ENCODE results near the gene NKX2-1.

The NKX2-1 gene

DNA sequence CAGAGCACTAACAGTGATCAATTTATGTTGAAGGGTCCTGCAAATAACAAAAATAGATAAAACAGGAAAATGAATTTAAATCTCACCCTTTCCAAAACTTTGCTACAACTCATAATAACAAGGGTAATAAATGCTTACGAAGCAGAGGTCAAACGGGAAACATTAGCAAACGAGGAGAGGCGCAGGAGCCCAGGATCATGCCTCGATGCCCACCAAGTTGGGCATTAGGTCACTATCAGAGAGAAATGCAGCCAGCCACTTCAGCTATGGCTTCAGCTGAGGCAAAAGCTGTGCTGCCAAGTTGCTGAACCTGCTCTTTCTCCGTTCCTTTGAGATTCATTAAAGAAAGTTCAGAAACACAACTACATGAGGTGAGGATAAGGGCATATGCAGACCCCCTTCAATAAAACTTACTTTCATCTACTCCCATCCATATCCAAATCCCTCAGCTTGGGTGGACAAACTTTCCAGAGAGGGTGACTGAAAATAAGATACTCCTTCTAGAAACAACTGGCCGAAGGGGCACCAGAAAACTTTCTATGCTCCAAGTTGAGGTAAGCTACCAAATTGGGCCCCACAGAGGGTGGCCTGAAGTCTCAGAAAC is 7.9 kb downstream of the NKX2-1 start:
- no peak overlapping the region for H2BK12ac ChIP-seq (ENCODE audit: low read length in 2 of 2)
- no peak overlapping the region for H3K27ac ChIP-seq (ENCODE audit: low read length, poor library complexity, severe bottlenecking)
- H2BK5ac ChIP-seq (ENCODE audit: low read depth, low read length, poor library complexity, severe bottlenecking) = no peak overlapping the region
- no peak overlapping the region for H2AFZ ChIP-seq (ENCODE audit: low read depth, low read length)
- H3K14ac ChIP-seq (ENCODE audit: low read length in 2 of 2) = no peak overlapping the region
- 19% methylated on average over 7 of the region's 7 CpGs for WGBS
- H2AK5ac ChIP-seq (ENCODE audit: low read length, severe bottlenecking) = no peak overlapping the region
- H4K91ac ChIP-seq (ENCODE audit: low read length) = no peak overlapping the region
- H3K23ac ChIP-seq (ENCODE audit: low read length in 2 of 2) = no peak overlapping the region
- no peak overlapping the region for H3K4me3 ChIP-seq (ENCODE audit: insufficient read depth in 1 of 2, low read depth in 1 of 2, low read length in 2 of 2)
- no peak overlapping the region for H4K8ac ChIP-seq (ENCODE audit: low read length)
- H3K4ac ChIP-seq (ENCODE audit: low read depth in 1 of 2, low read length in 2 of 2) = no peak overlapping the region
- no peak overlapping the region for H2BK120ac ChIP-seq (ENCODE audit: low read depth, low read length)
- H3K9me3 ChIP-seq (ENCODE audit: control insufficient read depth, low read length) = peaks cover 16% of the 10 kb centered on the region
- no peak overlapping the region for H2BK15ac ChIP-seq (ENCODE audit: low read depth, poor library complexity, severe bottlenecking)
- no peaks in the 10 kb centered on the region for H3K79me1 ChIP-seq (replicated peaks; ENCODE audit: low read length, poor library complexity, severe bottlenecking)
- DNase-seq = no peak
- no peak overlapping the region for H3K18ac ChIP-seq (ENCODE audit: low read depth in 1 of 2, low read length in 2 of 2)
- no peak overlapping the region for H3K4me2 ChIP-seq (ENCODE audit: low read length, poor library complexity, severe bottlenecking)
- peaks cover 93 to 98% of the 10 kb centered on the region in 2 experiments for H3K27me3 ChIP-seq (ENCODE audit: control insufficient read depth in 1 of 2, insufficient read depth in 1 of 2, low read length in 2 of 2)
- no peaks in the 10 kb centered on the region for H3K36me3 ChIP-seq (ENCODE audit: control insufficient read depth in 1 of 2, insufficient read depth in 2 of 2, low read depth in 1 of 2, low read length in 2 of 2)
- H3K4me1 ChIP-seq (ENCODE audit: control insufficient read depth, insufficient read depth, low read depth, low read length) = peaks cover 7% of the 10 kb centered on the region
- H3K9ac ChIP-seq (ENCODE audit: low read length) = no peak overlapping the region

DNA sequence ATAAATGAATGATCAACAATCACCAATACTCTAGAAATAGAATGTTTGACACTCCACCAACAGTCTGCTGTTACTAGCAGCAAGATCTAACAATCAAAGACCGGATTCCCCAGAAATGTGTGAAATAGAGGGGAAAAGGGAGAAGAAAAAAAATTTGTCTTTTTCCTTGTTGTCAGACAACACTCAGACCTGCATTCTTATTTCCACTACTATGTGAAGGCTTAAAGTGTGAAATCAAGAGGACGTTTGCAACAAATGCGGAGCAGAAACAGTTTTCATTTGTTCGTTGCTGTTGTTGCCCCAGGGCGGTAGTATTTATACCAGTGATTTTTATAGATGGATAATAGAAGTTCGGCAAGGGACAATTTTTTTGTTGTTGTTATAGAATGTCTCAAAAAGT is 9.2 kb downstream of the NKX2-1 start:
- no peak overlapping the region for H3K4ac ChIP-seq (ENCODE audit: low read depth in 1 of 2, low read length in 2 of 2)
- H3K27ac ChIP-seq (ENCODE audit: low read length, poor library complexity, severe bottlenecking) = no peak overlapping the region
- no peak overlapping the region for H3K23ac ChIP-seq (ENCODE audit: low read length in 2 of 2)
- peaks cover 93 to 98% of the 10 kb centered on the region in 2 experiments for H3K27me3 ChIP-seq (ENCODE audit: control insufficient read depth in 1 of 2, insufficient read depth in 1 of 2, low read length in 2 of 2)
- no peak for DNase-seq
- H4K91ac ChIP-seq (ENCODE audit: low read length) = no peak overlapping the region
- no peak overlapping the region for H4K8ac ChIP-seq (ENCODE audit: low read length)
- no peak overlapping the region for H3K4me3 ChIP-seq (ENCODE audit: insufficient read depth in 1 of 2, low read depth in 1 of 2, low read length in 2 of 2)
- no peak overlapping the region for H3K14ac ChIP-seq (ENCODE audit: low read length in 2 of 2)
- no peak overlapping the region for H2BK120ac ChIP-seq (ENCODE audit: low read depth, low read length)
- H3K18ac ChIP-seq (ENCODE audit: low read depth in 1 of 2, low read length in 2 of 2) = no peak overlapping the region
- WGBS = 11% methylated on average over 4 of the region's 6 CpGs
- H2AK5ac ChIP-seq (ENCODE audit: low read length, severe bottlenecking) = no peak overlapping the region
- H3K4me2 ChIP-seq (ENCODE audit: low read length, poor library complexity, severe bottlenecking) = no peak overlapping the region
- H2AFZ ChIP-seq (ENCODE audit: low read depth, low read length) = no peak overlapping the region
- no peak overlapping the region for H3K9ac ChIP-seq (ENCODE audit: low read length)
- H2BK5ac ChIP-seq (ENCODE audit: low read depth, low read length, poor library complexity, severe bottlenecking) = no peak overlapping the region
- H3K4me1 ChIP-seq (ENCODE audit: control insufficient read depth, insufficient read depth, low read depth, low read length) = peaks cover 6% of the 10 kb centered on the region
- no peak overlapping the region for H2BK12ac ChIP-seq (ENCODE audit: low read length in 2 of 2)
- no peak overlapping the region for H2BK15ac ChIP-seq (ENCODE audit: low read depth, poor library complexity, severe bottlenecking)
- peaks cover 22% of the 10 kb centered on the region for H3K9me3 ChIP-seq (ENCODE audit: control insufficient read depth, low read length)
- H3K36me3 ChIP-seq (ENCODE audit: control insufficient read depth in 1 of 2, insufficient read depth in 2 of 2, low read depth in 1 of 2, low read length in 2 of 2) = no peaks in the 10 kb centered on the region
- H3K79me1 ChIP-seq (replicated peaks; ENCODE audit: low read length, poor library complexity, severe bottlenecking) = no peaks in the 10 kb centered on the region

DNA sequence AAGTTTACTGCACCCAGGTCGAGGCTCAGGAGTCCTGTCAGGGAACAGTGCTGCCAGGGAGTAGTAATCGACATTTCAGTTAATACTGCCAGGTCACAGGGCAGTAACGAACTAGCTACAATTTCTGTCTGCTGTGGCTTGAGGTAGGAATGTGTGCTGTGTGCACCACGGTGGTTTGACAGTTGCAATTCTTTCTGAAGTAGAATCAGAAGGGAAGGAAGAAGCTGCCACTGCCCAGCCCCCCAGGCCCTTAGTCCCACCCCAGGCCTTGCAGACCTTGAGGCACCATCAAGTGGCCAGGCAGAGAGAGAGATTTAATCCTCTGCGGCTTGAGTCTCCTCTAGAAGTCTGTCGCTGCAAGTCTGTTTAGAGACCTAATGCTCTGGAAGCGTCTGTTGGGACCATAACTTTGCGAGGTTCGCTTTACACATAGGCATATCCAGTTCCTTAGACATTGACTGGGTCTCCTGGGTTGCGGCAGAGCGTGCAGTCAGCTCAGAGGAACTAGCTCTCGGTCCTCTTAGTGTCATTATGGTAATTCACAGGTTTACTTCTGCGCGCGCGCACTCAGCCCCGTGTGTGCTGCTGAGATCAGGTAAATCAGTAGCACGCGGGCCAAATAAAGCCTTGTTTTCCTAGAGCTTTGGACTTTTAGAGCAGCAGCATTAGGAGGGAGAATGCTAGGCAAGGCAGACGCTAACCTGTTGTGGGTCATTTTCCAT is 9.8 kb downstream of the NKX2-1 start:
- peaks cover 93 to 97% of the 10 kb centered on the region in 2 experiments for H3K27me3 ChIP-seq (ENCODE audit: control insufficient read depth in 1 of 2, insufficient read depth in 1 of 2, low read length in 2 of 2)
- no peaks in the 10 kb centered on the region for H3K79me1 ChIP-seq (replicated peaks; ENCODE audit: low read length, poor library complexity, severe bottlenecking)
- H2AFZ ChIP-seq (ENCODE audit: low read depth, low read length) = no peak overlapping the region
- no peak overlapping the region for H3K4me3 ChIP-seq (ENCODE audit: insufficient read depth in 1 of 2, low read depth in 1 of 2, low read length in 2 of 2)
- no peak overlapping the region for H3K9ac ChIP-seq (ENCODE audit: low read length)
- H2AK5ac ChIP-seq (ENCODE audit: low read length, severe bottlenecking) = no peak overlapping the region
- H3K4me1 ChIP-seq (ENCODE audit: control insufficient read depth, insufficient read depth, low read depth, low read length) = peaks cover 8% of the 10 kb centered on the region
- no peak for DNase-seq
- no peak overlapping the region for H2BK15ac ChIP-seq (ENCODE audit: low read depth, poor library complexity, severe bottlenecking)
- no peak overlapping the region for H3K23ac ChIP-seq (ENCODE audit: low read length in 2 of 2)
- no peak overlapping the region for H2BK120ac ChIP-seq (ENCODE audit: low read depth, low read length)
- no peak overlapping the region for H3K27ac ChIP-seq (ENCODE audit: low read length, poor library complexity, severe bottlenecking)
- H3K4ac ChIP-seq (ENCODE audit: low read depth in 1 of 2, low read length in 2 of 2) = no peak overlapping the region
- no peak overlapping the region for H2BK12ac ChIP-seq (ENCODE audit: low read length in 2 of 2)
- no peaks in the 10 kb centered on the region for H3K36me3 ChIP-seq (ENCODE audit: control insufficient read depth in 1 of 2, insufficient read depth in 2 of 2, low read depth in 1 of 2, low read length in 2 of 2)
- H3K9me3 ChIP-seq (ENCODE audit: control insufficient read depth, low read length) = peaks cover 22% of the 10 kb centered on the region
- H3K18ac ChIP-seq (ENCODE audit: low read depth in 1 of 2, low read length in 2 of 2) = no peak overlapping the region
- no peak overlapping the region for H4K8ac ChIP-seq (ENCODE audit: low read length)
- WGBS = 2% methylated on average over 19 of the region's 20 CpGs
- no peak overlapping the region for H3K4me2 ChIP-seq (ENCODE audit: low read length, poor library complexity, severe bottlenecking)
- H4K91ac ChIP-seq (ENCODE audit: low read length) = no peak overlapping the region
- no peak overlapping the region for H3K14ac ChIP-seq (ENCODE audit: low read length in 2 of 2)
- no peak overlapping the region for H2BK5ac ChIP-seq (ENCODE audit: low read depth, low read length, poor library complexity, severe bottlenecking)

DNA sequence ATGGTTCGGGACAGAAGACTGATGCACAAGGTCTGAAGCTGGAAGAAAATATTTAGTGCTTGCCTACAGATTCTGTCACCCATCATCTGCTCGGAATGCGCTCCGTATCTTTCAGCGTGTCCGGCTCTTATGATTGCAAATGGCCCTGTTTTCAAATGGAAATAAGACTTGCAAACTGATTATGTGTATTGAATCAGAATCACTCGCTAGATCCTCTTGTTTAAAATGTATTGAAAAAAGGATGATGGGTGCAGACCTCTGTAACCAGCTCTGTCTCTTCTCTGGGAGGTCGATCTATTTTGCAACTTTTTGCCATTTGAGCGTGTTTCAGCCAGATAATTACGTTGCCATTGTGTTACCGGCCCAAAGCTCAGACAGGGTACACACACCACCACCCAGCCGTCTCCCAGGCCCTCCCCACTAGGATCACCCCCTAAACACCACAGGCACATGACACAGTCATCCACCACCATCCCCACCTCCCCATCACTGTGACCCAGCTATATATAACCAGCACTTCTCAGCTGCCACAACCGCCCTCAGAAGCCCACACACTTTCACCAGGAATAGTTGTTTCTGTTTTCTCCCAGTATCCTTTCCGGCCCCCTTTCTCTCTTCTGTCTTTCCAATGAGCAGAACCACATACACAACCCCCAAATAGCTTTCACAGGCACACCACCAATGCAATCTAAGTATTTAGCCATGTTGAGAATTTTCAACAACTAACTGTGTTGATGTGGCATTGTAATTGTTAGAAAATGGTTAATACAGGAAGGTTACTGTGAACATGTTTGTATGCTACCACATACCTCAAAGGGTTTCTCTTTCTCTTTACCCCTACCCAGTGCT is 10.7 kb downstream of the NKX2-1 start:
- H3K9ac ChIP-seq (ENCODE audit: low read length) = no peak overlapping the region
- H3K9me3 ChIP-seq (ENCODE audit: control insufficient read depth, low read length) = peaks cover 22% of the 10 kb centered on the region
- DNase-seq = no peak
- no peak overlapping the region for H3K4me2 ChIP-seq (ENCODE audit: low read length, poor library complexity, severe bottlenecking)
- no peak overlapping the region for H3K4ac ChIP-seq (ENCODE audit: low read depth in 1 of 2, low read length in 2 of 2)
- H4K91ac ChIP-seq (ENCODE audit: low read length) = no peak overlapping the region
- no peak overlapping the region for H3K4me3 ChIP-seq (ENCODE audit: insufficient read depth in 1 of 2, low read depth in 1 of 2, low read length in 2 of 2)
- H2BK15ac ChIP-seq (ENCODE audit: low read depth, poor library complexity, severe bottlenecking) = no peak overlapping the region
- no peak overlapping the region for H3K18ac ChIP-seq (ENCODE audit: low read depth in 1 of 2, low read length in 2 of 2)
- H3K27me3 ChIP-seq (ENCODE audit: control insufficient read depth in 1 of 2, insufficient read depth in 1 of 2, low read length in 2 of 2) = peaks cover 93 to 97% of the 10 kb centered on the region in 2 experiments
- H3K4me1 ChIP-seq (ENCODE audit: control insufficient read depth, insufficient read depth, low read depth, low read length) = peaks cover 8% of the 10 kb centered on the region
- H2BK120ac ChIP-seq (ENCODE audit: low read depth, low read length) = no peak overlapping the region
- no peak overlapping the region for H2AK5ac ChIP-seq (ENCODE audit: low read length, severe bottlenecking)
- no peak overlapping the region for H2AFZ ChIP-seq (ENCODE audit: low read depth, low read length)
- no peak overlapping the region for H3K14ac ChIP-seq (ENCODE audit: low read length in 2 of 2)
- no peaks in the 10 kb centered on the region for H3K79me1 ChIP-seq (replicated peaks; ENCODE audit: low read length, poor library complexity, severe bottlenecking)
- no peak overlapping the region for H4K8ac ChIP-seq (ENCODE audit: low read length)
- H3K36me3 ChIP-seq (ENCODE audit: control insufficient read depth in 1 of 2, insufficient read depth in 2 of 2, low read depth in 1 of 2, low read length in 2 of 2) = no peaks in the 10 kb centered on the region
- H2BK5ac ChIP-seq (ENCODE audit: low read depth, low read length, poor library complexity, severe bottlenecking) = no peak overlapping the region
- no peak overlapping the region for H3K27ac ChIP-seq (ENCODE audit: low read length, poor library complexity, severe bottlenecking)
- H2BK12ac ChIP-seq (ENCODE audit: low read length in 2 of 2) = no peak overlapping the region
- 1% methylated on average over 13 of the region's 14 CpGs for WGBS
- no peak overlapping the region for H3K23ac ChIP-seq (ENCODE audit: low read length in 2 of 2)
